ENCODE measurements around the gene NPAS3. TPM values are rescaled to one million over a fixed set of nuclear protein-coding genes. Genes with fewer than 3 reads are reported as not detected.

NPAS3 gene
- total RNA-seq, 1 donor from 2014 or later = not detected

DNA sequence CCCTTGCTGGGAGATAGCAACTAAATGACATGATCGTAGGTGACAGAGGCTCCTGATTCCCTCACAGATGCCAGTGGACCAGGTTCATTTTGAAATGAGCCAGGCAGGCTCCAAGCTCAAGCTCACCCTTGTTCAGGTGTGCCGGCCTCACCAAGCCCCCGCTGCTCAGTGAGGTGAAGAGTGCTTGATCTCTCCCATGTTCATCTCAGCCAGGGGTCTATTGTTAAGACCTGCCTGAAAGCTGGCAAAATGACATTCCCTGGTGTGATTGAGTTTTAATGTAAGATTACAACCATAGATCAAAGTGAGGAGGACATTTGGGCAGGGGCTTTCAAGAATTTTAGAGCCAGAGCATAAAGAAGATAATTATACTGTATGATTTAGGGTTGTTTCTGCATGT lies 514.3 kb downstream of the NPAS3 start:
- no peak overlapping the region for H3K27ac Mint-ChIP-seq
- intact Hi-C loops (cut with micrococcal nuclease) = no loop called here
- peaks cover 9% of the 10 kb centered on the region for H3K9me3 Mint-ChIP-seq
- no peak overlapping the region for H3K4me3 Mint-ChIP-seq
- H3K4me1 Mint-ChIP-seq = peaks cover 5% of the 10 kb centered on the region
- H3K36me3 Mint-ChIP-seq (ENCODE audit: low read depth) = no peaks in the 10 kb centered on the region
- no peak for DNase-seq
- H3K27me3 Mint-ChIP-seq = no peaks in the 10 kb centered on the region

DNA sequence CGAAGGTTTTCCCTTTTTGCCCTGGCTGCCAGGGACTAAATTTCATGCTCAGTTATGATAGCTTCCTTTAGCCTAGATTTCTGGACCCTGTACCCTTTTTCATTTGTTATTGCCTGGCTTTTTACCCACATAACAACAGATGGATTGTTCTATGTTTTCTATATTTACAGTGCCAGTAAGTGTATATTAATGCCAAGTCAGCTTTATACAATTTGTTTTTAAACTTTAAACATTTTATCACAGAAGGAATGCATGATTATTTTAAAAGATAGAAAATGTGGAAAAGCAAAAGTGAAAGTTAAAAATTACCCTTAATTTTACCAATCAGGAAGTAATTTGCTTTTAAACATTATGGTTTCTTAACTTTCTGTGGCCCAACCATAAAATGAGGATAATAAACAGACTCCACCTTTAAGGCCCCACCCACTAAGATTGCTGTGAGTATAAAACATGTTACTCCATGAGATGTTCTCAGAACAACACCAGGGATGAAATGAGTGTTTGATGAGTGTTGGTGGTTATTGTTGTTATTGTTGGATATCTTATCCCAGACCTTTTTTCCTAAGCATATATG lies 515.4 kb downstream of the NPAS3 start:
- Mint-ChIP-seq H3K4me3 (no peak overlapping the region), H3K27ac (no peak overlapping the region), H3K27me3 (no peaks in the 10 kb centered on the region), H3K4me1 (peaks cover 5% of the 10 kb centered on the region), H3K9me3 (peaks cover 9% of the 10 kb centered on the region), H3K36me3 (ENCODE audit: low read depth) (no peaks in the 10 kb centered on the region)
- DNase-seq = no peak
- intact Hi-C loops (cut with micrococcal nuclease) = no loop called here

DNA sequence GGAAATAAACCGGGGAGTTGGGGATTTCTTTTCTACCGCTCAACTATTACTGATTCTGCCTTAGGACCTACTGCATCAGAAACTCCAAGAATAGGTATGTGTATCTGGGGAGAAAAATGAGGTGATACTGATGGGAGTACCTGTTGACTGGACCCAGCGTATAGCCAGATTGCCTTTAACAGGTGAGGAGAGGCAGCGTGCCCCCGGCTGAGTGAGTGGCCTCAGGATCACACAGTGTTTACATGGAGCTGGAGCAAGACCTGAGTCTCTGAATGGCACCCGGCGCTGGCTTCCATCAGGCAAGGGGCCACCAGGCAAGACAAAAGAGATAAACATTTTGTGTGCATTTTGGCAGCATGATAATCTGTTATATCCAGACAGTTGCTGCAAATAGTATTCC lies 516.0 kb downstream of the NPAS3 start:
- DNase-seq = no peak
- peaks cover 5% of the 10 kb centered on the region for H3K4me1 Mint-ChIP-seq
- H3K9me3 Mint-ChIP-seq = peaks cover 9% of the 10 kb centered on the region
- no peak overlapping the region for H3K4me3 Mint-ChIP-seq
- intact Hi-C loops (cut with micrococcal nuclease) = no loop called here
- no peak overlapping the region for H3K27ac Mint-ChIP-seq
- H3K36me3 Mint-ChIP-seq (ENCODE audit: low read depth) = no peaks in the 10 kb centered on the region
- no peaks in the 10 kb centered on the region for H3K27me3 Mint-ChIP-seq

DNA sequence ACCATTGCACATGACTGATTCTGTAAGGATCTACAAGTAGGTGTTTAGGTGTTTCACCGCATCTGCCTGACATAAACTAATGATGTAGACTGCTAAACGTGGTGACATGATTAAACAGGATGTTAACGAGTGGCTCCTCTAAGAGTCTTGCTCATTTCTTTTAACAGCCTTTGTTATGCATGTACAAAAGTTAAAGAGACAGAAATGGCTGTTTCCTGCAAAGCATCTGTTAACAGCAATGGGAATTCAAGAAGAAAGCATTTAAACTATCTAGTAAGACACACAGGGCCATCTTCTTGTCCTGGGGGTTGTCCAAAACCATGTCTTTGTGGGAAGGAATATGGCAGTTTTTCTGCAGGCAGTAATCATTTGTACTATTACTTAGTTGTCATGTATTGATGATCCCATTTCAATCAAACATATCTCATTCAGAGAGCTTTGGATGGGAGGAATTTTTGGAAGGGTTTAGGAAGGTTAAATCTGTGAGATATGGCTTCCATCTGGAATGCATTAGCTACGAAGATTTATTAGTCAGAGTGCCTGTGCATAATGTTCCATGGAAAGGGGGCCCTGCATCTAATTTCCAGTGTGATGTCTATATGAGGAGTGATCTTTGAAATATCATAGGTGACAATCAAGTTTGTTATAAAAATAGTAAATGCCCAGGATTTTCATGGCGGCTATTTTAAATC lies 517.1 kb downstream of the NPAS3 start:
- Mint-ChIP-seq H3K27ac (no peak overlapping the region), H3K4me3 (no peak overlapping the region), H3K27me3 (no peaks in the 10 kb centered on the region), H3K4me1 (peaks cover 5% of the 10 kb centered on the region), H3K36me3 (ENCODE audit: low read depth) (no peaks in the 10 kb centered on the region), H3K9me3 (peaks cover 9% of the 10 kb centered on the region)
- no peak for DNase-seq
- intact Hi-C loops (cut with micrococcal nuclease) = no loop called here

DNA sequence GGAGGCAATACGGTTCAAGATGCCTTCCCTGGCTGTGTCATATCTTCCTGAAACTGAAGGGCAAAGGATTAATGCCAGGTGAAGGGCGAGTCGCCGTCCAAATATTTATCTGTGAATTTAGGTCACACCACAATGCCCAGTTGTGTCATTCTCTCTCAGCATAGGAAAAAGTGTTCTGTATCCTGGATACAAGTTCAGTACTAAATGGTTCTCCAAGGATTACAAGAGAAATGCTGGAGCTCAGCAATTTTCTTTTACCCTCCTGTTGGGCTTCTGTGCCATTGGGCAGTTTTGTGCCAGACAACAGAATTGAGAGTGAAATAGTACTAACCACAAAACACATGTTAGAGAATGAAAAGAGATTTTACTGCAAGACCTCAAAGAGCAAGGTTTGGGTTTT lies 518.3 kb downstream of the NPAS3 start:
- H3K4me3 Mint-ChIP-seq = no peak overlapping the region
- no peak for DNase-seq
- H3K27ac Mint-ChIP-seq = no peak overlapping the region
- no peaks in the 10 kb centered on the region for H3K27me3 Mint-ChIP-seq
- peaks cover 5% of the 10 kb centered on the region for H3K4me1 Mint-ChIP-seq
- no peaks in the 10 kb centered on the region for H3K36me3 Mint-ChIP-seq (ENCODE audit: low read depth)
- intact Hi-C loops (cut with micrococcal nuclease) = no loop called here
- H3K9me3 Mint-ChIP-seq = peaks cover 9% of the 10 kb centered on the region

DNA sequence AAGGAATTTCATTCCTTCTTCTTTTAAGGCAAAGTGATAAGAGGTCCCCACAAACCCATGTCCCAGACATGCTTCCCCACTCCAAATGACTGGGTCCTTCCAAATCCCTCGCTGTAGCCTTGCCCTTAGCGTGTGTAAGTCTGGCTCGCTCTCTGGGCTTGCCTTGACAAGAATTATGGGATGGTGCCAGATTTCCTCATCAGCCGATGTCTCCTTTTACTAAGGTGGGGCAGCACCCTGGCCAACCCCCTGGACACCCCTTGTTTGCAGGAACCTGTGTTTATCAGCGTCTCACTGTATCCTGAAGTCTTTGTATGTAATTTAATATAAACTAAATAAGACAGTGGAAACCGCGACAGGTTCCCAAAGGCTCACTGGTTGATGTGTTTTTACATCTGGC lies 518.9 kb downstream of the NPAS3 start:
- no peak for DNase-seq
- H3K4me3 Mint-ChIP-seq = no peak overlapping the region
- H3K27me3 Mint-ChIP-seq = no peaks in the 10 kb centered on the region
- no peak overlapping the region for H3K27ac Mint-ChIP-seq
- peaks cover 5% of the 10 kb centered on the region for H3K4me1 Mint-ChIP-seq
- no peaks in the 10 kb centered on the region for H3K36me3 Mint-ChIP-seq (ENCODE audit: low read depth)
- intact Hi-C loops (cut with micrococcal nuclease) = no loop called here
- peaks cover 9% of the 10 kb centered on the region for H3K9me3 Mint-ChIP-seq

DNA sequence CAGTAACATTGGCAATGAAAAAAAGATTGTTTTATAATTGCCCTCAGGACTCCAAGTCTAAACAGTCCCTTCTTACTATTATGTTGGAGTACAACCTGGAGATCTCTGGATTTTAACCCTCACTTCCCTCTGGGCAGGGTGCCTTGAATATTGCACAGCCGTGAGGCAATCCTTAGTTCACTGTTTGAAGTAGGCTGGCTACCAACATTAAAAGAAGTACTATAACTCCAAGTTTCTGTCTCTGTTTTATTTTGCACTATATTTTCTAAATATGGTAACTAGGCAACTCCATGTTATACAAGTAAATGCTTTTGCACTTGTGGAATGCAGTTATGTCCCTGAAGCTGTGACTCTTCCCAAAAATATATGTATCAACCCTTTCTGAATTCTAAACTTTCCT lies 521.5 kb downstream of the NPAS3 start:
- H3K4me1 Mint-ChIP-seq = peaks cover under 1% of the 10 kb centered on the region
- DNase-seq = no peak
- no peak overlapping the region for H3K27ac Mint-ChIP-seq
- H3K36me3 Mint-ChIP-seq (ENCODE audit: low read depth) = no peaks in the 10 kb centered on the region
- H3K27me3 Mint-ChIP-seq = no peaks in the 10 kb centered on the region
- intact Hi-C loops (cut with micrococcal nuclease) = no loop called here
- no peak overlapping the region for H3K4me3 Mint-ChIP-seq
- H3K9me3 Mint-ChIP-seq = peaks cover 4% of the 10 kb centered on the region

DNA sequence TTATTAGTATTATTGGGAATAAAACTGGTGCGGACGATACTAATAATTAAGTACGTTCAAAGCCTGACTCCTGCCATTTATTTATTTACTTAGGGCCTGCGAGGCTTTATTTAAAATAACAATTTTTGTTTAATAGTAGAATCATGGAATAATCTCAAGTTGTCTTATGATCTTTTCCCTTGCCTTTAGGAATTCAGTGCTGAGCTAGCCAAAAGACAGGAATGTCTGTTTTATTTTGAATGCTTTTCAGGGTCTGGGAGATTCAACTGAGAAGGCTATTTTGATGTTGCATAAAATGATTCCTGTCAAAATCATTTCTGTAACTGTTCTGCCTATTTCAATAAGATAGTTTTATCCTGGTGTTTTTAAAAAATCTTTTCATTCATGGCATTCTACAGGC lies 522.4 kb downstream of the NPAS3 start:
- Mint-ChIP-seq H3K9me3 (no peaks in the 10 kb centered on the region), H3K4me1 (no peaks in the 10 kb centered on the region)

DNA sequence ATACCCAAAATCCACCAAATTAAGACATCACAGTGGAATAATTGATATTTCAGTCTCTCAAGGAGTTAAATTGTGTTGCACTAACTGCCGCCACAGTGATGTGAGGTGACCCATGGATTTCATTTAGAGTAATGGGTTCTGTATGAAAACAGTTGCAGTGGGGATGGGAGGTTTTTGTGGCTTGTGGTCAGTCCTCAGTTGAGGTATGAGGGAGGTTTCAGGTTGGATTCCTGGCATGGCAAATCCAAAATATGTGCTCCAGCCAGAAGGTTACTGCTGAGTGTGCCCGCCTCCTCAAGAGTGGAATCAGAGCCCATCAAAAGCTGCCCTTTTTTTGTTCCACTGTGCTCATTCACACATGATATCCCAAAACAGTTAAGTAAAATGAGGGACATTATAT lies 525.1 kb downstream of the NPAS3 start:
- Mint-ChIP-seq H3K27ac (no peak overlapping the region), H3K36me3 (ENCODE audit: low read depth) (no peaks in the 10 kb centered on the region), H3K9me3 (no peaks in the 10 kb centered on the region), H3K4me3 (no peak overlapping the region), H3K4me1 (no peaks in the 10 kb centered on the region), H3K27me3 (no peaks in the 10 kb centered on the region)
- no peak for DNase-seq
- intact Hi-C loops (cut with micrococcal nuclease) = no loop called here

More for the DNA sequence above, 522.4 kb downstream of the NPAS3 start:
- Mint-ChIP-seq H3K27me3 (no peaks in the 10 kb centered on the region), H3K36me3 (ENCODE audit: low read depth) (no peaks in the 10 kb centered on the region), H3K27ac (no peak overlapping the region), H3K4me3 (no peak overlapping the region)
- DNase-seq = no peak
- intact Hi-C loops (cut with micrococcal nuclease) = no loop called here

DNA sequence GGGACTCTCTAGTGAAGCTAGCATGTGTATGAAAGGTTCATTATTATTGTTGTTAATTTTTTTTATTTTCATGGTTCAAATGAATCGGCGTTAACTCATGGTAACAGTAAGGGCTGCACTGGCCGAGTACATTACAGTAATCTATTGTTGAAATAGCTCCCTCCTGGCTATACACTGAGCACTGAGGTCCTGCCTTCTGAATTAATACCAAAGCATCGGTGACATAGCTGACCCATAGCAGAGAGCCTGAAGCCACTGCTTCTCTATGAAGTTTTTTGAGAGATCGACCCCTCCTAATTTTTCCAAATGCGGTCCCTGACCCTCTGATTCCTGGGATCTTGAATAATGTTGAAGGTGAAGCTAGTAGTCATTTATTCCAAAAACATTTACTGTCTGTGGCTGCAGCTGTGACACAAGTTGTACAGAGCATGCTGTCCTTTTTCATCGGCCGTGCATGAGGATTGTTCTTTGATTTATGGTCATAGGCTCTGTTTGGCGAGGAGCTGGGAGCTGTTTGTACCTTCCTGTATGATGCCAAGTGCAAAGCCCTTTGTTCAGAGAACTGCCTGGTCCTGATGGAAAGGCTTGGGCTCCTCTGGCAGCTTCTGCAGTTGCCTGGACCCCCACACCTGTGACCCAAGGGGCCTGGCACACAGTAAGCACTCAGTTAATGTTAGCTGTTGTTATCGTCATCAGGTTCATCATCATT lies 525.7 kb downstream of the NPAS3 start:
- no peaks in the 10 kb centered on the region for H3K27me3 Mint-ChIP-seq
- no peak overlapping the region for H3K4me3 Mint-ChIP-seq
- H3K36me3 Mint-ChIP-seq (ENCODE audit: low read depth) = no peaks in the 10 kb centered on the region
- no peak overlapping the region for H3K27ac Mint-ChIP-seq
- H3K4me1 Mint-ChIP-seq = no peaks in the 10 kb centered on the region
- H3K9me3 Mint-ChIP-seq = no peaks in the 10 kb centered on the region
- intact Hi-C loops (cut with micrococcal nuclease) = no loop called here
- no peak for DNase-seq

DNA sequence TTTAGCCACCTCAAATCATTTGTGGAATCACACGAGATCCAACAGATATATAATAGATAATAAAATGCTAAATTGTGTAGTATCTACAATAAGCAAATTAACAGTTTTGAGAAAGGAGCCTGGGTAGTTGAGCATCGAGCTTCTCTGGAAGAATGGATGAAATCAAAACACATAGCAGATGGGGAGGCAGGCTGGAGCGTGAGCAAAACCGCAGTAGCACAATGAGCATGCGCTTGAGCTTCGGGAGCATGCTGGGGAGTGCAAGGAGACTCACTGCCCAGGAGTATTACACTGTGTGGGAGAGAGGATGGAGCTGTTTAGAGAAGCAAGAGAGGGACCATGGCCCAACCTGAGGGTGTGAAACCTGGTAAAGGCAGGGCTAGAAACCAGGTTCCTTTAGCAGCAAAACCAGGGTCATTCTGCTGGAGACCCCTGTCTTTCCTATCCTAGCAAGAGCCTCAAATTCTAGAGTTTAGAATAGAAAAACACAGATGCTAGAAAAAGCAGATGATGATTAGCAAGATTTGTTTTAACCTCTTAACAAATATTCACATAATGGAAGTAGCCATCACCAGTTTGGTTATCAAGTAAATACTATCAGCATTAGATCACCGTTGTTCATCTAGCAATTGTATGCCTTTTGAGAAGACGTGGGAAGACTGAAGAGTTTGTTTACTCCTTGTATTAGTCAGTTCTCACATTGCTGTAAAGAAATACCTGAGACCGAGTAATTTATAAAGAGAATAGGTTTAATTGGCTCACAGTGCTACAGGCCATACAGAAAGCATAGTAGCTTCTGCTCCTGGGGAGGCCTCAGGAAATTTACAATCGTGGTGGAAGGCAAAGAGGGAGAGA lies 527.4 kb downstream of the NPAS3 start:
- no peak overlapping the region for H3K4me3 Mint-ChIP-seq
- H3K9me3 Mint-ChIP-seq = no peaks in the 10 kb centered on the region
- H3K27me3 Mint-ChIP-seq = no peaks in the 10 kb centered on the region
- DNase-seq = no peak
- no peaks in the 10 kb centered on the region for H3K36me3 Mint-ChIP-seq (ENCODE audit: low read depth)
- H3K4me1 Mint-ChIP-seq = no peaks in the 10 kb centered on the region
- H3K27ac Mint-ChIP-seq = no peak overlapping the region
- intact Hi-C loops (cut with micrococcal nuclease) = no loop called here

DNA sequence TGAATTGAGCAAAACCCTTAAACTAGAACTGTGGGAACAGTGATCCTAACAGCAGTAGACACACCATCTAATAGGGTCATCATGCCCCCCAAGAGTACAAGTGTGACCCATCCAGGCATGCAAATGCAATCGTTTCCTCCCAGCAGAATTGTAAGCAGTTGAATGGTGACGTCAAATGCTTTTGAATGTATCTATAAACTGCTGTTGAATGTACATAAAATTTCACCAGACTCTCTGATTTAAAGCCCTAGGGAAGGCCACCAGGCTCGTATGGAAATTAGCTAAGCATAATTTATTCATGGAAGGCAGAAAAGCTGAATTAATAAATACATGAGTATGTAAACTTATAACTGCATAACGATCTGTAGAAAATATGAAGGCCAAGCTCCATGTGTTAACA lies 529.3 kb downstream of the NPAS3 start:
- Mint-ChIP-seq H3K27me3 (no peaks in the 10 kb centered on the region), H3K9me3 (no peaks in the 10 kb centered on the region), H3K4me1 (no peaks in the 10 kb centered on the region), H3K36me3 (ENCODE audit: low read depth) (no peaks in the 10 kb centered on the region), H3K4me3 (no peak overlapping the region), H3K27ac (no peak overlapping the region)
- intact Hi-C loops (cut with micrococcal nuclease) = no loop called here
- DNase-seq = no peak

DNA sequence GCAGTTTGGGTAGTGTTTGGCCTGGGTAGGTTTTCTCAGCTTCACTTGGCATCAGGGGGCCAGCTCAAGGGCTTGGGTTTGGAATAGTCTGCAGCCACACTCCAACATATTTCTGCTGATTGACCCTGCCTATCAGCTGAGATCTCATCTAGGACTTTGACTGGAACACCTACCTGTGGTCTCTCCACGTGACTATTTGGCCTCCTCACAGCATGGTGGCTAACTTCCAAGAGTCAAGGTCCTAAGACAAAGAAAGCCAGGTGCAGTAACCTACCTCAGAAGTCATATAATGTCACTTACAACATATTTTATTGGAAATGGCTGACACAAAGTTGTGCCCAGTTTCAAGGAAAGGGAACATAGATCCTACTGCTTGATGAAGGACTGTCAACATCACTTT lies 531.2 kb downstream of the NPAS3 start:
- Mint-ChIP-seq H3K4me1 (no peaks in the 10 kb centered on the region), H3K4me3 (no peak overlapping the region), H3K27ac (no peak overlapping the region), H3K36me3 (ENCODE audit: low read depth) (no peaks in the 10 kb centered on the region), H3K9me3 (no peaks in the 10 kb centered on the region), H3K27me3 (peaks cover 2% of the 10 kb centered on the region)
- intact Hi-C loops (cut with micrococcal nuclease) = no loop called here
- DNase-seq = no peak

DNA sequence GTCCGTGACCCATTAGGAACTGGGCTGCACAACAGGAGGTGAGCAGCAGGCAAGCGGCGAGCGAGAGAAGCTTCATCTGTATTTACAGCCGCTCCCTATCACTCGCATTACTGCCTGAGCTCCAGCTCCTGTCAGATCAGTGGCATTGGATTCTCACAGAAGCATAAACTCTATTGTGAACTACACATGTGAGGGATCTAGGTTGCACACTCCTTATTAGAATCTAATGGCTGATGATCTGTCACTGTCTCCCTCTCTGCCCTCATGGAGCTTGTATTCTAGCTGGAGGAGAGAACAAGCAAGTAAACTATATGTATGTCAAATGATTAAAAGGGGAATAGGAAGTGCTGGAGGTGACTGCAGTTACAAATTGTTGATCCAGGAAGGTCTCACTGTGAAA lies 533.1 kb downstream of the NPAS3 start:
- H3K27me3 Mint-ChIP-seq = peaks cover 2% of the 10 kb centered on the region
- intact Hi-C loops (cut with micrococcal nuclease) = no loop called here
- no peak overlapping the region for H3K27ac Mint-ChIP-seq

More for the DNA sequence above, 533.1 kb downstream of the NPAS3 start:
- no peaks in the 10 kb centered on the region for H3K36me3 Mint-ChIP-seq (ENCODE audit: low read depth)
- H3K4me1 Mint-ChIP-seq = no peaks in the 10 kb centered on the region
- DNase-seq = no peak
- no peaks in the 10 kb centered on the region for H3K9me3 Mint-ChIP-seq
- no peak overlapping the region for H3K4me3 Mint-ChIP-seq
